HT1080 (cell line): ENCODE results near the gene SND1. TPM values are rescaled to one million over a fixed set of nuclear protein-coding genes. Genes with fewer than 3 reads are reported as not detected.
A peak's percentile ranks its signal among the peaks of the same experiment; 100 is the strongest.
"Not testable (repeated sequence)": the region's sequence is repeated elsewhere in the genome, so short reads cannot be mapped to it uniquely, and the experiment has no call there.

Source experiments
- DNase-seq: peaks from one replicate; pipeline ENCODE4 v3.0.0-alpha.2; 2015; ENCODE audit warnings: low read depth
- total RNA-seq: library from RNA; depleted of rRNA; stranded (reverse); fragments of >200 nt; shearing (Covaris generic); gene quantifications from 2 replicates; pipeline ENCODE4 v1.2.3, GENCODE V29; 2014

Gene SND1
- total RNA-seq, 1 experiment from 2014 or later: 145 TPM

GRCh38 chr7:127954357-127954748 is 302.4 kb downstream of the SND1 start:
- DNase-seq: no peak

GRCh38 chr7:127955051-127955531 is 303.1 kb downstream of the SND1 start:
- DNase-seq: no peak

GRCh38 chr7:127957886-127958285 is 305.9 kb downstream of the SND1 start:
- no peak for DNase-seq

- DNase-seq: no peak
These were observed 307.8 kb downstream of the SND1 start for GRCh38 chr7:127959770-127960169.

- no peak for DNase-seq
These were observed 309.9 kb downstream of the SND1 start for GRCh38 chr7:127961786-127962453.

- DNase-seq: no peak
These were observed 310.8 kb downstream of the SND1 start for GRCh38 chr7:127962589-127963361.

GRCh38 chr7:127963850-127964249 is 311.9 kb downstream of the SND1 start:
- DNase-seq: not testable (repeated sequence)

- DNase-seq: no peak
These were observed 315.3 kb downstream of the SND1 start for GRCh38 chr7:127967281-127967680.

GRCh38 chr7:127968547-127968946 is 316.6 kb downstream of the SND1 start:
- DNase-seq: no peak

- no peak for DNase-seq
These were observed 321.8 kb downstream of the SND1 start for GRCh38 chr7:127973832-127974231.

- no peak for DNase-seq
These were observed 322.5 kb downstream of the SND1 start for GRCh38 chr7:127974446-127975035.

- DNase-seq: no peak
These were observed 324.2 kb downstream of the SND1 start for GRCh38 chr7:127976056-127976737.

GRCh38 chr7:127976738-127977120 is 324.7 kb downstream of the SND1 start:
- no peak for DNase-seq

- DNase-seq: no peak
These were observed 326.4 kb downstream of the SND1 start for GRCh38 chr7:127978421-127978820.

- no peak for DNase-seq
These were observed 327.2 kb downstream of the SND1 start for GRCh38 chr7:127979113-127979727.

- DNase-seq: no peak
These were observed 327.7 kb downstream of the SND1 start for GRCh38 chr7:127979728-127980126.

GRCh38 chr7:127980901-127981300 is 328.9 kb downstream of the SND1 start:
- DNase-seq: no peak

- DNase-seq: no peak
These were observed 330.0 kb downstream of the SND1 start for GRCh38 chr7:127981965-127982364.

- DNase-seq: peak; percentile 11
These were observed 331.9 kb downstream of the SND1 start for GRCh38 chr7:127983804-127984332.

- DNase-seq: no peak
These were observed 334.9 kb downstream of the SND1 start for GRCh38 chr7:127986581-127987521.
